ENCODE data around the gene NUAK2.

NUAK2 gene

DNA sequence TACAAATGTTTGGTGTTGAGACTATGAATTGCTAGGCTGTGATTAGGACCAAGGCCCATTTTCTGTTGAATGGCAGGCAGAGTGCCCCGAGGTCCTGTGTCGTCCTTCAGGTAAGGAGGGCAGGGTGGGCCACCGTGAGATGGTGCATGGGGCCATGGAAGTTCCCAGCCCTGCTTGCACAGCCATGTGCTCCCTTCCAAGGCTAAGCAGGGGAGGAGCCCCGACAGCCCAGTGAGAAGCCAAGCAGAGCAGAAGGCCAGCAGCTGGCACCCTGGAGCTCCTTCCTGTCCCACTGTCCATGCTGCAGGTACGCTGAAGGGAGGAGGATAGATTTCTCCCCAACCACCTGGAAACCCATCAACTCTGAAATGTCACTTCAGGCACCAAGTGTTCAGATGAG is 8.2 kb upstream of the NUAK2 start:
- no peak for DNase-seq (ENCODE audit: low read depth)
- no peak overlapping the region for H3K4me3 ChIP-seq (ENCODE audit: low read length)
- TF ChIP-seq, protein P1, sequence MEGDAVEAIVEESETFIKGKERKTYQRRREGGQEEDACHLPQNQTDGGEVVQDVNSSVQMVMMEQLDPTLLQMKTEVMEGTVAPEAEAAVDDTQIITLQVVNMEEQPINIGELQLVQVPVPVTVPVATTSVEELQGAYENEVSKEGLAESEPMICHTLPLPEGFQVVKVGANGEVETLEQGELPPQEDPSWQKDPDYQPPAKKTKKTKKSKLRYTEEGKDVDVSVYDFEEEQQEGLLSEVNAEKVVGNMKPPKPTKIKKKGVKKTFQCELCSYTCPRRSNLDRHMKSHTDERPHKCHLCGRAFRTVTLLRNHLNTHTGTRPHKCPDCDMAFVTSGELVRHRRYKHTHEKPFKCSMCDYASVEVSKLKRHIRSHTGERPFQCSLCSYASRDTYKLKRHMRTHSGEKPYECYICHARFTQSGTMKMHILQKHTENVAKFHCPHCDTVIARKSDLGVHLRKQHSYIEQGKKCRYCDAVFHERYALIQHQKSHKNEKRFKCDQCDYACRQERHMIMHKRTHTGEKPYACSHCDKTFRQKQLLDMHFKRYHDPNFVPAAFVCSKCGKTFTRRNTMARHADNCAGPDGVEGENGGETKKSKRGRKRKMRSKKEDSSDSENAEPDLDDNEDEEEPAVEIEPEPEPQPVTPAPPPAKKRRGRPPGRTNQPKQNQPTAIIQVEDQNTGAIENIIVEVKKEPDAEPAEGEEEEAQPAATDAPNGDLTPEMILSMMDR (conservative IDR thresholded peaks at IDR 0.05; ENCODE audit: low read depth, low read length): no peak

DNA sequence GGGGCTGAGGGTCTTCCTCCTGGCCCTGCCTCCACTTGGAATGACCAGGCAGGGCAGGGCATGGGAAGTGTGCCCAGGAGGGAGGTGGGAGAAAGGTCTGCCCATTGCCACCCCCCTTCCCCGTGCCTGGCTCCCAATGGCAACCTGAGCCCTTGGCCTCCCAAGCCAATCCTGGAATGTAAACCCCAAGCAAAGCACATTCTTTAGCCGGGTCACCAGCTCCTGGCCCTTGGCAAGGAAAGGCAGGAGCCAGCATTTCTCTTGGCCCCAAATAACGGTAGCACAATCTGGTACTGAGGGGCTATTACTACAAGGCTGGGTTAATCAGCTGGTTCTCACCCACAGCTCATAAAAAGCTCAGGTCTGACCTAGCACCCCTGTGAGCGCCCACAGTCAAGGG is 6.9 kb upstream of the NUAK2 start:
- TF ChIP-seq, protein P1 (conservative IDR thresholded peaks at IDR 0.05; ENCODE audit: low read depth, low read length): no peak
- no peak overlapping the region for H3K4me3 ChIP-seq (ENCODE audit: low read length)
- DNase-seq (ENCODE audit: low read depth): peak; percentile 89

DNA sequence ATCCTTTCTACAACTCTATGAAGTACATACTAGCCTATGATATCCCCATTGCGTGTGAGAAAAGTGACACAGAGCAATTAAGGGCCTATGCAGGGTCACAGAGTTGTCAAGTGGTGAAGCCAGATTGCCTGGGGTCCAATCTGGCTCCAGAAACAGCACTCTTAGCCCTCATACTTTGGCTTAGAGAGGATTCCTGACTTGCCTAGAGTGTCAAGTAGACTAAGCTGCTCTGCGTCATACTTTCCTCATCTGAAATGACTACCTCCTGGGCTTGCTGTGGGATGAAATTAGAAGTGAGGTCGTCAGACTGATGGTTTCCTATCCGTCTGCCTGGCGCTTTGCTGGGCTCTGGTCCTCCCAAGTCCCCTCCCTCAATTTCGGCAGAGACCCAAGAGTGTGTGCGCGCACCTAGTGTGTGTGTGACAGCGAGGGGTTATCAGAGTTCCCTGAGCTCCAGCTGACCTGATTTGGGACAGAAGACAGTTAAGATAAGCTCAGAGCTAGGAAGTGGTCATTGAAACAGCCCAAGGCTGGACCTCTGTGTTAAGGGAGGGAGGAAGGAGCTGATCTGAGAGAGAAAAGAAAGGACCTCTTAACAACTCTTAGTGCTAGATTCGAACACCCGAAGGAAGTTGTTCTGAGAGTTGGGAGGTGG is 5.4 kb upstream of the NUAK2 start:
- TF ChIP-seq, protein P1 (conservative IDR thresholded peaks at IDR 0.05; ENCODE audit: low read depth, low read length): no peak
- DNase-seq (ENCODE audit: low read depth): peak; percentile 54
- no peak overlapping the region for H3K4me3 ChIP-seq (ENCODE audit: low read length)

DNA sequence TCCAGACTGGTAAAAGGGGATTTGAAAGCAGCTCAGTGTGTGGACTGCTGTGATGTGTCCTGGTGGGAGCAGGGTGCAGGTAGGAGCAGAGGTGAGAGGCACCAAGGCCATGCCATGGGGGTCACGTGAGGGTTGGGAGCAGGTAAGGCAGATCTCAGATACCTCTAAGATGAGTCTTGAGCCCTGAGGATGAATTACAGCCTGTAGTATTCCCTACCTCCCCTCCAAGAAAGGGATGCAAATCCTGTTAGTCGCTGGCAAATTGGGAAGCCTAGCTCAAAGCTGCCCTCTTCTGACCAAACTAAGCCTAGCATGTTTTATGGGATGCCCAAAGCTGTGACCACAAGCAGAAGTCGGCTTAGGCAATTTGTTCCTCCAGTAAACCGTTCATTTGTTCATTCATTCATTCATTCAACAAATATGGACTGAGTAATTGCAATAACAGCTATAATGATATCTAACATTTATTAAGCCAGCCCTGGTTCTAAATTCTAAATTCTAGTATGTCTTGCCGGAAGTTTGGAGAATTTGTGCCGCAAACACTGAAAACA is 3.9 kb upstream of the NUAK2 start:
- no peak overlapping the region for H3K4me3 ChIP-seq (ENCODE audit: low read length)
- TF ChIP-seq, protein P1 (conservative IDR thresholded peaks at IDR 0.05; ENCODE audit: low read depth, low read length): peak; percentile 85
- DNase-seq (ENCODE audit: low read depth): no peak

DNA sequence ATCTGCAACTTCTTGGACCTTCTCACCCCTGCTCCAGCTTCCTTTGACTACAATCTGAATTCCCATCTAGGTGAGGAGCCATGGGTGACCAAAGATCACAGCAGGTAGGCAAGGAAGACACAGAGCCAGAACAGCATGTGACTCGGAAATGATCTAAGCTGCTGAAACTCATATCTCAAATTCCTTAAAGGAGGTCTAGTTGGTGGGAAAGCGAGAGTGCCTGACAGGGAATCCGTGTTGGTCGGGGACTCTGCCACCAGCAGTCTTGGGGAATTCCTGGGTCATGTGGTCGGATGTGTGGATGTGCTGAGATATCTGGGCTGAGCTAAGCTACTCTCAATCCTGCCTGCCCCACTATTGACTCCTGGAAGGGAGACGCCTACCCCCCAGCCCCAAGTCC is 3.2 kb upstream of the NUAK2 start:
- TF ChIP-seq, protein P1 (conservative IDR thresholded peaks at IDR 0.05; ENCODE audit: low read depth, low read length): no peak
- DNase-seq (ENCODE audit: low read depth): no peak
- no peak overlapping the region for H3K4me3 ChIP-seq (ENCODE audit: low read length)

DNA sequence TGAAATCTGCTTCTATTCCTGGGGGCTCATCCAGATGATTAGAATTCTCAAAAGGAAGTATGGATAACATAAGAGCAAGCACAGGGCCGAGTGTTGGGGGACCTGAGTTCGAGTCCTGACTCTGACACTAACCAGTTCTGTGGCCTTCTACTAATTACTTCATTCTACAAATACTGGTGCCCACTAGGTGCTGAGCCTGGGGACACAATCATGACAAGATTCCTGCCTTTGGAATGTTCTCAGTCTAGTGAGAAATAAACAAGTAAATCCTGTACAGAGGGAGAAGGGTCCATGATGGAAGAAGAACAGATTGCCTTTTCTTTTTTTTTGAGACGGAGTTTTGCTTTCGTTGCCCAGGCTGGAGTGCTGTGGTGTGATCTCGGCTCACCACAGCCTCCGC is 2.2 kb upstream of the NUAK2 start:
- H3K4me3 ChIP-seq (ENCODE audit: low read length): no peak overlapping the region
- TF ChIP-seq, protein P1 (conservative IDR thresholded peaks at IDR 0.05; ENCODE audit: low read depth, low read length): no peak
- DNase-seq (ENCODE audit: low read depth): no peak

DNA sequence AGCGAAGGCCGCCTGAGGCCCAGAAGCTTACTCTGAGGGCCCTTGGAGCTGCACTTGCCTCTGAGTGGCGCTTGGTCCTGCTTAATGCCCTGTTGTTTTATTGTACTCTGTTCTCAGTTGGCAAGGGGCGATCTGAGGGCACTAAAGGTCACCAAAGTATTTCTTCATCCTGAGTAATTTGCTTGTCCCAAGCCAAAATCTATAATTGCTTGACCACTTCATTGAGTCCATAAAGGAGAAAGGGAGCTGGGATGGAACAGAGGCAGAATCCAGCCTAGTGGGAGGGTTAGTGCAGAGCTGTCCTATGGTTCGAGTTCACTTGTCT is 376 bp upstream of the NUAK2 start:
- no peak for DNase-seq (ENCODE audit: low read depth)
- no peak overlapping the region for H3K4me3 ChIP-seq (ENCODE audit: low read length)
- TF ChIP-seq, protein P1 (conservative IDR thresholded peaks at IDR 0.05; ENCODE audit: low read depth, low read length): no peak
